Calu3 (cell line): ENCODE measurements around the gene HPCAL4. TPM values are rescaled to one million over a fixed set of nuclear protein-coding genes. Genes with fewer than 3 reads are reported as not detected.

Experiments used
- BruUV-seq: library from RNA; stranded (reverse); fragments of 400-500 nt; replicated peaks from 2 replicates; lab custom pipeline; 2021; lab: Mats Ljungman, UMichigan
- CTCF ChIA-PET: fragments of 300-600 bp; sonication (Branson Sonifier 250); formaldehyde crosslinking; loops from one replicate; lab custom pipeline; 2022; ENCODE audit warnings: antibody characterized with exemption; lab: Charles Lee
- DNase-seq: peaks from one replicate; pipeline ENCODE4 v3.0.0; 2022
- H3K27ac Mint-ChIP-seq: one replicate; pipeline ENCODE4 v1.8.0; 2022; ENCODE audit warnings: mixed read lengths; ENCODE audit not compliant: unreplicated experiment
- H3K27me3 Mint-ChIP-seq: one replicate; pipeline ENCODE4 v1.8.0; 2022; ENCODE audit warnings: mixed read lengths; ENCODE audit not compliant: unreplicated experiment
- H3K36me3 Mint-ChIP-seq: one replicate; pipeline ENCODE4 v1.8.0; 2022; ENCODE audit warnings: mild to moderate bottlenecking, moderate library complexity, mixed read lengths; ENCODE audit not compliant: insufficient read depth, unreplicated experiment
- H3K4me1 Mint-ChIP-seq: one replicate; pipeline ENCODE4 v1.8.0; 2022; ENCODE audit warnings: mild to moderate bottlenecking, low read depth, mixed read lengths; ENCODE audit not compliant: unreplicated experiment
- H3K4me3 Mint-ChIP-seq: one replicate; pipeline ENCODE4 v1.8.0; 2022; ENCODE audit warnings: mild to moderate bottlenecking, low read depth, moderate library complexity, mixed read lengths; ENCODE audit not compliant: unreplicated experiment
- H3K9me3 Mint-ChIP-seq: one replicate; pipeline ENCODE4 v1.8.0; 2022; ENCODE audit warnings: low read depth, mixed read lengths; ENCODE audit not compliant: unreplicated experiment
- CTCF ChIP-seq: fragments of 200-600 bp; IDR thresholded peaks from one replicate; pipeline ENCODE4 v1.8.0; 2022; ENCODE audit warnings: antibody characterized with exemption; ENCODE audit not compliant: unreplicated experiment
- intact Hi-C: fragments of 100-400 bp; cut with micrococcal nuclease; formaldehyde crosslinking; loops from one replicate; pipeline ENCODE4 v1.10.0; 2022; ENCODE audit not compliant: unreplicated experiment
- total RNA-seq: library from RNA; stranded (reverse); gene quantifications from 2 replicates; pipeline ENCODE4 v1.2.3, GENCODE V29; 2022

HPCAL4 gene
- total RNA-seq, 1 experiment from 2014 or later: not detected

DNA sequence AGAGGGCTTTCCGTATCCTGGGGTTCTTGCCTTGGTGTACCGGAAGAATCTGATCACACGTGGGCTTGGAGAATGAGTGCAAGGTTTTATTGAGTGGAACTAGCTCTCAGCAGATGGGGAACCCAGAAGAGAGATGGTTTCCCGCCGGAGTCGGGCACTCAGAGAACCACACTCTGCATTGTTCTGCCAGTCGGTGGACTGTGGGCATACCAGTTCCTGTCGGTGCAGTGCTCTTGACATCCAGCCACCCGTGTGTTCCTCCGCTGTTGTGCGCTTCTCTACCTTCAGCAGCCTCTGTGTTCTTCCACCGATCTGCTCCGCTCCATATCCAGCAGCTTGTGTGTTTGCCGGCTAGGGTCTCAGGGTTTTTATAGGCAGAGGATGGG lies 36.7 kb upstream of the HPCAL4 start:
- Mint-ChIP-seq H3K27me3 (peaks cover 79% of the 10 kb centered on the region), H3K27ac (no peak overlapping the region), H3K9me3 (no peaks in the 10 kb centered on the region), H3K4me1 (no peaks in the 10 kb centered on the region), H3K4me3 (no peak overlapping the region), H3K36me3 (no peaks in the 10 kb centered on the region)
- CTCF ChIA-PET: no interaction called here
- no TSS peak for BruUV-seq
- no peak for DNase-seq
- no peak for TF ChIP-seq CTCF
- intact Hi-C loops: no loop called here

DNA sequence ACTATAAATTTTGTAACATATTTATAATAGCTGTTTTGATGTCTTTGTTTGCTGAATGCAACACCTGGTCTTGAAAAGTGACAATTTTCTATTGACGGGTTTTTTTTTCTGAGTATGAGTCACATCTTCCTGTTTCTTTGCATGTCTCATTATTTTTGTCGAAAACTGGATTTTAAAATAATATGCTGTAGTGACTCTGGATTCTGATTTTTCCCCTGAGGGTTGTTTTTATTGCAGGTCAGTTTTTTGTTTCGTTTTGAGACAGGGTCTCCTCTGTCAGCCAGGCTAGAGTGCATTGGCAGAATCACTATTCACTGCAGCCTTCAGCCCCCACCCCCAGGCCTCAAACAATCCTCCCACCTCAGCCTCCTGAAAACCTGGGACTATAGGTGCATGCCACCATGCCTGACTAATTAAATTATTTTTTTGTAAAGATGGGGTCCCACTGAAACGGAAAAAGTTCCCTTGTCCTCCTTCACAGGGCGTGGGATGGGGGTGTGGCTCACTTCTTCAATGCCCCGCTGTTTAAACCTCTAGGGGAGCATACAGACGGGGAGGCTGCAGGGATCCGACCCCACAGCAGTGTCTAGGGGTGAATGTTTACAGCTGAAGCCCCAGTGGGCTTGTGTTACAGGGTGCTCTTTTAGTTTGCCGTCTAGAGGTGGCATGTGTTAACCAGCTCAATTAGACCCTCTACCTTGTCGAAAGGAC lies 36.1 kb upstream of the HPCAL4 start:
- peaks cover 77% of the 10 kb centered on the region for H3K27me3 Mint-ChIP-seq
- H3K9me3 Mint-ChIP-seq: no peaks in the 10 kb centered on the region
- H3K27ac Mint-ChIP-seq: no peak overlapping the region
- CTCF ChIA-PET: no interaction called here
- DNase-seq: no peak
- H3K36me3 Mint-ChIP-seq: no peaks in the 10 kb centered on the region
- no peaks in the 10 kb centered on the region for H3K4me1 Mint-ChIP-seq
- BruUV-seq: no TSS peak
- intact Hi-C loops: no loop called here
- H3K4me3 Mint-ChIP-seq: no peak overlapping the region
- TF ChIP-seq CTCF: no peak

- no peak for DNase-seq
- no peak overlapping the region for H3K4me3 Mint-ChIP-seq
- CTCF ChIA-PET: no interaction called here
- H3K9me3 Mint-ChIP-seq: no peaks in the 10 kb centered on the region
- BruUV-seq: no TSS peak
- H3K36me3 Mint-ChIP-seq: no peaks in the 10 kb centered on the region
- no peaks in the 10 kb centered on the region for H3K4me1 Mint-ChIP-seq
- no peak for TF ChIP-seq CTCF
- peaks cover 84% of the 10 kb centered on the region for H3K27me3 Mint-ChIP-seq
- intact Hi-C loops: no loop called here
- H3K27ac Mint-ChIP-seq: no peak overlapping the region
Observed at GRCh38 chr1:39726600-39726999, 35.4 kb upstream of the HPCAL4 start.

GRCh38 chr1:39722495-39722894 lies 31.3 kb upstream of the HPCAL4 start:
- no peaks in the 10 kb centered on the region for H3K36me3 Mint-ChIP-seq
- CTCF ChIA-PET: interaction anchor here (1.2 kb wide), 1 partner anchor 21 kb away, joined by 3 read pairs; no protein-coding TSS in a partner anchor
- TF ChIP-seq CTCF: no peak
- DNase-seq: no peak
- intact Hi-C loops: no loop called here
- no peaks in the 10 kb centered on the region for H3K9me3 Mint-ChIP-seq
- no TSS peak for BruUV-seq
- H3K27me3 Mint-ChIP-seq: peaks cover 65% of the 10 kb centered on the region
- no peaks in the 10 kb centered on the region for H3K4me1 Mint-ChIP-seq
- H3K4me3 Mint-ChIP-seq: no peak overlapping the region
- no peak overlapping the region for H3K27ac Mint-ChIP-seq
